ENCODE measurements around the gene TNFRSF6B.

Gene TNFRSF6B

DNA sequence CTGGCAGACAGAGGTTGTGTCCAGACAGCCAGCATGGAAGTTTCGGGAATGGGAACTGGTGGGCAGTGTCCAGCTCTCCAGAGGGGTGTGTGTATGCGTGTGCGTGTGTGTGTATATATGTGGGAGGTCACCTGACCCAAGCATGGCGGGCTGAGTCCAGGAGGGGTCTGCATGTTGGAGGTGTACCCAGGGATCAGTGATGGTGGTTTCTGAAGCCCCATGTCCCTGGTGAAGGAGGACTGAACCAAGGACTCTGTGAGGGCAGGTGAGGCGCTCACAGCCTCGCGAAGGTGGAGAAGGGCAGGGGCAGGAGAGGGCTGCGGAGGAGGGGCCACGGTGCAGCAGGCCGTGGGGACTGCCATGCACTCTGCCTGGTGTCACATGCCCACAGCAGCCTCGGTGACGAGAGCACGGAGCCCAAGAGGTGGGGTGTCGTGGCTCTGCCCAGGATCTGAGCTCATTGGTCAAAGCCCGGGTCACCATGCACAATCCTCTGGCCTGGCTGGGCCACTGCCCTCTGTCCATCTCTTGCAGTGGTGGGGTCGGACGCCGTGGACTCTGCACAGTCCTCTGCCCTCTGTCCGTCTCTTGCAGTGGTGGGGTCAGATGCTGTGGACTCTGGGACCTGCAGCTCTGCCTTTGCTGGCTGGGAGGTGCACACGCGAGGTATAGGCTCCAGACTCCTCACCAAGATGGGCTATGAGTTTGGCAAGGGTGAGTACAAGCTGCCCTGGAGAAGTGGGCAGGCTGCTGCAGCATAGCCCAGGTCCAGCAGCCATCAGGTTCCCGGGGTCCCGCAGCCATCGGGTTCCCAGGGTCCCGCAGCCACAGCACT is 37.9 kb downstream of the TNFRSF6B start:
- intact Hi-C loops (cut with DNase I), result no loop called here

GRCh38 chr20:63734946-63735858 is 38.8 kb downstream of the TNFRSF6B start:
- peak in 5 of 10 donors; percentile 38 to 93 (median 78) for DNase-seq
- intact Hi-C loops (cut with DNase I), result no loop called here

More for the DNA sequence above, 37.9 kb downstream of the TNFRSF6B start:
- peak in 3 of 10 donors; percentile 31 to 78 (median 67) for DNase-seq

DNA sequence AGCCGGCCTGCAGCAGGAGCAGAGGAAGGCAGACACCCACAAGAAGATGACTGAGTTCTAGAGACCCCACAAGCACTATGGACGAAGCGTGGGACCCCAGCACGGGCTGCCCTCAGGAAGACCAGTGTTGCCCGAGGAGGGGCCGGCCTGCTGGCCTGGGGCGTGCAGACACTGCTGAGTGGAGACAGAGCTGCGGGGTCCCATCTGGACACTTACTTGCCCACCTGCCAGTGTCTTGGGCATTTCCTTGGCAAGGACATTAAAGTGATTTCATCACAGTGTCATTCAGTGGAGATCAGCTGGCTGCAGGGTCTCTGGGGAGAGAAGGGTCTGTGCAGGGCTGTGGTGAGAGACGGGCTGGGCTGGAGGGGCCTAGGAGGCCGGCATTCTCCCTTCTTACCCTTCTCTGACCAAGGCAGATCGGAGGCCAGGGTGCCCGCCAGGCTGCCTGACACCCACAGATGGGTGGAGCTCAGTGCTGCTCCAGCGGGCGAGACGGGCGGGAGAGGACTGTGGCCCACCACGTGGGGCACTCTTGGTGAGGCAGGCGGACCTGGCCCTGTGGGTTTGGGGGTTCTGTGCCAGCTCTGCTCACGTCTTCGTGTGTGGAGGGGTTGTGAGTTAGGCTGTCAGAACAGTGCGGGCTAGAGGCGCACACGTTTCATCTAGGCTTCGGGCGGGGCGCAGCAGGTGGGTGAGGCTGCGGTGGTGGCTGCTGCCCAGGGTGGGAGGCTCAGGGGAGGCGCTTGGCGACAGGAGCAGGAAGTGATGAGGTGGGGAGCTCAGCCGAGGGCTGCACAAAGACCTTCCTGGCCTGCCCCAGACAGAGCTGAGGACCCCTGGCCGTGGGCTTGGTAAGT is 39.6 kb downstream of the TNFRSF6B start, which contains the start of gene LIME1:
TSS of gene LIME1 (plus strand) at position 806 of the 860 bp plus-strand sequence. CDS start 886 bp downstream, outside the sequence.
- intact Hi-C loops (cut with DNase I), result no loop called here
- DNase-seq, result peak in 4 of 10 donors; percentile 44 to 88 (median 85)

- intact Hi-C loops (cut with DNase I), result no loop called here
- DNase-seq, result peak in 4 of 10 donors; percentile 15 to 88 (median 80)
Measured at GRCh38 chr20:63736893-63737694, 40.6 kb downstream of the TNFRSF6B start.

DNA sequence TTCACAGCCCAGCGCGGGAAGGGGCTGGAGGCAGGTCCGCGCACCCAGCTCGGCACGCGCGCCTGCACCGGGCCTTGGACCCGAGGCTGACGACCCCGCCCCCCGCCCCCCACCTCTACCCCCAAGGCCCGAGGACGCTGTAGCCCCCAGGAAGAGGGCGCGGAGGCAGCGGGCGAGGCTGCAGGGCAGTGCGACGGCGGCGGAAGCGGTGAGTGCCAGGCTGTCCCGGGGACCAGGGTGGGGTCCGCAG is 41.2 kb downstream of the TNFRSF6B start:
- peak in 2 of 10 donors; percentile 77 to 79 for DNase-seq
- intact Hi-C loops (cut with DNase I), result no loop called here

DNA sequence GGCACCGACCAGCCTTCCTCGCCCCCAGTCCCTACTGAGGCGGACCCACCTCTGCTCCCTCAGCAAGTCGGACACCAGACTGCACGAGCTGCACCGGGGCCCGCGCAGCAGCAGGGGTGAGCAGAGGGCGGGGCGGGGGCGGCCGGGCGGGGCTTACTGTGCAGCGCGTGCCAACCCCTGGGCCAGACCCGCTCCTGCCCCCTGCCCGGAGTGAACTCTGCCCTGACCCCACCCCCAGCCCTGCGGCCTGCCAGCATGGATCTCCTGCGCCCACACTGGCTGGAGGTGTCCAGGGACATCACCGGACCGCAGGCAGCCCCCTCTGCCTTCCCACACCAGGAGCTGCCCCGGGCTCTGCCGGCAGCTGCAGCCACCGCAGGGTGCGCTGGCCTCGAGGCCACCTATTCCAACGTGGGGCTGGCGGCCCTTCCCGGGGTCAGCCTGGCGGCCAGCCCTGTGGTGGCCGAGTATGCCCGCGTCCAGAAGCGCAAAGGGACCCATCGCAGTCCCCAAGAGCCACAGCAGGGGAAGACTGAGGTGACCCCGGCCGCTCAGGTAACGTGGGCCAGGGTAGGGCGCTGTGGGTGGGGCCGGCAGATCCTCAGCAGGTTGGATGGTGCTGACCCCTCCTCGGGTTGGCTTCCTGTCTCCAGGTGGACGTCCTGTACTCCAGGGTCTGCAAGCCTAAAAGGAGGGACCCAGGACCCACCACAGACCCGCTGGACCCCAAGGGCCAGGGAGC is 41.7 kb downstream of the TNFRSF6B start:
- intact Hi-C loops (cut with DNase I), result no loop called here
- DNase-seq, result peak in 3 of 10 donors; percentile 67 to 80 (median 79)

- peak in 3 of 10 donors; percentile 23 to 79 (median 76) for DNase-seq
- intact Hi-C loops (cut with DNase I), result no loop called here
Measured at GRCh38 chr20:63738687-63739129, 42.3 kb downstream of the TNFRSF6B start.

DNA sequence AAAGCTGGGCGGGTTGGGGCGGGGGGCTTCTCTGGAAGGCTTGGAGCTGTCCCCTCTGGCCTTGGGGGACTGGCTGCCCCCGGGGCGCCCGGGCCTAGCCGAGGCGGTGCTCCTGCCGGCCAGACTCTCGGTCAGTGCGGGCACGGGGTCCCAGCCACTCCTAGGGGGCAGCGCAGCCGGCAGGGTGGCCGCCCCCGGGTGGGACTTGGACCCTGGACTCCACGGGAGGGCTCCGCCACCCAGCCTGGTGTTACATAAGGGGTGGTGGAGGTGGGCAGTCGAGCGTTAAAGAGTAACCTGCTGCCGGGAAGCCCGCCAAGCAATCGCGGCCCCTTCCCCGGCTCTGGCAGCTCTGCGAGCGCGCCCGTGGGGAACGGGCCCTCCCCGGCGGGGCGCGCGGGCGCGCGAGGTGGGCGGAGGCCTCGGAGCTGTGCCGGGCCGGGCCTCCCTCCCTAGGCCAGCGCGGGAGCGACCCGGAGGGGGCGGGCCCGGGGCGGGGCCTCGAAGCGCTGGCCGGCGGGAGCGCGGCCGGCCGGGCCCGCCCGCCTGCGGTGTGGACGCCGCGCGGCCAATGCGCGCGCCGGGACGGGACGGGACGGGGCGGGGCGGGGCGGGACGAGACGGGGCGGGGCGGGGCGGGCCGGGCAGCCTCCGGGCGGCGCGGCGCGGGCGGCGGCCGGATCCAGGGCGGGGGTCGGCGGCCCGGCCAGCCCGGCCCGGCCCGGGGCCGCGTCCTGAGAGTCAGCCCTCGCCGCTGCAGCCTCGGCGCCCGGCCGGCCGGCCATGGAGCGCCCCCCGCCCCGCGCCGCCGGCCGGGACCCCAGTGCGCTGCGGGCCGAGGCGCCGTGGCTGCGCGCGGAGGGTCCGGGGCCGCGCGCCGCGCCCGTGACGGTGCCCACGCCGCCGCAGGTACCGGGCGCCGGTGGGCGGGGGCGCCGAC is 42.9 kb downstream of the TNFRSF6B start, which contains the start of gene SLC2A4RG:
TSS of gene SLC2A4RG (plus strand) at position 647 of the 940 bp plus-strand sequence. CDS start at position 784, 137 bp downstream.
- DNase-seq, result peak; percentile 52 to 97 (median 67)
- intact Hi-C loops (cut with DNase I), result no loop called here

DNA sequence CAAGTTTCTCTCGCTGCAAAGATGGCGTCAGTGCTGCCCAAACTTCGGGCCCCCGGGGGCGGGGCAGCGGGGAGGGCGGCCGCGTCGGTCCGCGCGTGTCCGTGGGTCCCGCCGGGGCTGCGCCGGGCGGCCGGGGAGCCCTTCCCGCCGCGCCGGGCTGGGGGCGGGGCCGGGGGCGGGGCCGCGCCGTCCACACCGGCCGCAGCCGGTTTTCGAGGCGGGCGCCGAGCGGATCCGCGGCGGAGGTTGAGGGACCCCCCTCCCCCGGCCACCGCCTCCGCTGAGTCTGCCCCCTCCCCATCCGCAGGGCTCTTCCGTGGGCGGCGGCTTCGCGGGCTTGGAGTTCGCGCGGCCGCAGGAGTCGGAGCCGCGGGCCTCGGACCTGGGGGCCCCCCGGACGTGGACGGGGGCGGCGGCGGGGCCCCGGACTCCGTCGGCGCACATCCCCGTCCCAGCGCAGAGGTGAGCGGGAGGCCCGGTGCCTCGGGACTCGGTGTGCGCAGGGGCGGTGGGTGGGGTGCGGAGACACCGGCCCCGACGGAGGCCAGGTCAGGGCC is 43.7 kb downstream of the TNFRSF6B start:
- peak in 4 of 10 donors; percentile 54 to 88 (median 72) for DNase-seq
- intact Hi-C loops (cut with DNase I), result no loop called here

DNA sequence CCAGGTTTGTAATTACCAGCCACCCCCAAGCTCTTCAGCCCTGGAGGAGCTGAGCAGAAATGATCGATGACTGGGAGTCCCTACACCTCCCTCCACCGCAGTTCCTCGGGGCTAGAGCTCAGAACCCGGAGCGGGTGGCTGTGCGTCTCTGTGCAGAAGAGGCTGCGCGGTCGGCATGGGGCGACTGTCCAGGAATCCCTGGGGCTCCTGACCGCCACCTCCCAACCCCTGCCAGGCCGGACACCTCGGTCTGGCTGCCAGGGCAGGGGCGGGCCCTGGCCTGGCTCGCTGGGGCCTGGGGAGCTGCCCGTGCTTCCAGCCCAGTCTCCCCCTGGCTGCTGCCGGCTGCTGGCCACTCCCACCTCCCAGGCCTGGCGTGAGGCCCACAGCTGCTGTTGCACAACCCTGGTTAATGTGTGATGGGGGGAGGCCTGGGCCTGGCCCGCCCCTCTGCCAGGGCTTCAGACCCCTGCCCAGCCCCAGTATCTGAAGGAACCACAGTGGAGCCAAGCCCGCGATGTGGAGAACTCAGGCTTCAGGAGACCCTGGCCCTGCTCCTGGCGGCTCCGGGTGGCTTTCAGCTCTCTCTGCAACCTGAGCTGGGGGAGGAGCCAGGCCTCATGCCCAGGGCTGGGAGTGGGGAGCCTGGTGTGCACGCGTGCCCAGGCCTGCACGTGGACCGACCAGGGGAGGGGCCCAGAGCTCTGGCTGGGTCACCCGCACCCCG is 44.3 kb downstream of the TNFRSF6B start:
- intact Hi-C loops (cut with DNase I), result no loop called here
- peak; percentile 59 to 95 (median 72) for DNase-seq

GRCh38 chr20:63741354-63741675 is 44.9 kb downstream of the TNFRSF6B start:
- intact Hi-C loops (cut with DNase I), result no loop called here

GRCh38 chr20:63741676-63742380 is 45.4 kb downstream of the TNFRSF6B start:
- DNase-seq, result peak in 3 of 10 donors; percentile 64 to 78 (median 70)
- intact Hi-C loops (cut with DNase I), result no loop called here

More at GRCh38 chr20:63741354-63741675, 44.9 kb downstream of the TNFRSF6B start:
- peak in 1 of 10 donors; percentile 63 for DNase-seq

DNA sequence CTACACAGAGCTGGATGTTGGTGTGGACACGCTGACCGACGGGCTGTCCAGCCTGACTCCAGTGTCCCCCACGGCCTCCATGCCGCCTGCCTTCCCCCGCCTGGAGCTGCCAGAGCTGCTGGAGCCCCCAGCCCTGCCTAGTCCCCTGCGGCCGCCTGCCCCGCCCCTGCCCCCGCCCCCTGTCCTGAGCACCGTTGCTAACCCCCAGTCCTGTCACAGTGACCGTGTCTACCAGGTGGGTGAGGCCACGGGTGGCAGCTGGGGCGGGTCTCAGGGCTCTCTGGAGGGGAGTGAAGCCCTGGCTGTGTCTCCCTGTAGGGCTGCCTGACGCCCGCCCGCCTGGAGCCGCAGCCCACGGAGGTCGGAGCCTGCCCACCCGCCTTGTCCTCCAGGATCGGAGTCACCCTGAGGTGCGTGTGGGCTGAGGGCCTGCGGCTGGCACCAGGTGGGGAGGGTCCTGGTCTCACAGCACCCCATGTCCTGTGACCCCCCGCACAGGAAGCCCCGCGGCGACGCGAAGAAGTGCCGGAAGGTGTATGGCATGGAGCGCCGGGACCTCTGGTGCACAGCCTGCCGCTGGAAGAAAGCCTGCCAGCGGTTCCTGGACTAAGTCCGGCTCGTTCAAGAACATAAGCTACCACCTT is 46.1 kb downstream of the TNFRSF6B start:
- intact Hi-C loops (cut with DNase I), result no loop called here
- DNase-seq, result peak in 3 of 10 donors; percentile 69 to 82 (median 71)

- DNase-seq, result peak in 3 of 10 donors; percentile 64 to 67 (median 65)
- intact Hi-C loops (cut with DNase I), result no loop called here
Measured at GRCh38 chr20:63743210-63743970, 46.9 kb downstream of the TNFRSF6B start.
